ENCODE measurements around the gene C5orf63. TPM values are rescaled to one million over a fixed set of nuclear protein-coding genes. Genes with fewer than 3 reads are reported as not detected.

C5orf63 gene
- total RNA-seq, 1 donor from 2014 or later: 0.50 TPM

DNA sequence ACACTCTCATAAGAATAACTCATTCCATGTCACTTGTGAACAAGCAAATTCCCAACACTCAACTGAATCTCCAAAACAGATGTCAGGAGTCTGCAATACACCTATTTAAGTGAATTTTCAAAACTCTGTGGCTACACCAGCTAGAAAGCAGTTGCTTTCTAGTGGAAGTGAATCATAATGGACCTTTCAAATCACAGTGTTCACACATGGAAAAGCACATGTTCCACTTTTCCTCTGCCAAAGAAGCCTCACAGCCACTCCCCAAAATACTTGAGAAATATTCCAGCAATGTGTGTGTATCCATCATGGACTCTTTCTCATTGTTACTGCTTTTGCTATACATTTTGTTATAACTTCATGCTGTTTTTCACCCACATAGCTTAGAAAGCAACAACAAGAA is 60.4 kb downstream of the C5orf63 start:
- H3K27me3 Mint-ChIP-seq (ENCODE audit: low read depth): no peaks in the 10 kb centered on the region
- H3K4me1 Mint-ChIP-seq (ENCODE audit: low read depth): no peaks in the 10 kb centered on the region
- TF ChIP-seq CTCF (IDR thresholded peaks at IDR 0.05): no peak
- no peak overlapping the region for H3K27ac Mint-ChIP-seq (ENCODE audit: unreplicated experiment)
- no peaks in the 10 kb centered on the region for H3K9me3 Mint-ChIP-seq (ENCODE audit: low read depth)
- H3K36me3 Mint-ChIP-seq (ENCODE audit: low read depth): no peaks in the 10 kb centered on the region
- no peak for DNase-seq (ENCODE audit: low spot score)
- no peak overlapping the region for H3K4me3 Mint-ChIP-seq (ENCODE audit: unreplicated experiment)

GRCh38 chr5:127011961-127012644 is 61.2 kb downstream of the C5orf63 start:
- Mint-ChIP-seq H3K36me3 (ENCODE audit: low read depth) (no peaks in the 10 kb centered on the region), H3K9me3 (ENCODE audit: low read depth) (no peaks in the 10 kb centered on the region), H3K4me1 (ENCODE audit: low read depth) (no peaks in the 10 kb centered on the region), H3K27me3 (ENCODE audit: low read depth) (no peaks in the 10 kb centered on the region), H3K4me3 (ENCODE audit: unreplicated experiment) (no peak overlapping the region), H3K27ac (ENCODE audit: unreplicated experiment) (no peak overlapping the region)
- DNase-seq (ENCODE audit: low spot score): no peak
- no peak for TF ChIP-seq CTCF (IDR thresholded peaks at IDR 0.05)

- no peak overlapping the region for H3K4me3 Mint-ChIP-seq (ENCODE audit: unreplicated experiment)
- H3K9me3 Mint-ChIP-seq (ENCODE audit: low read depth): no peaks in the 10 kb centered on the region
- no peak overlapping the region for H3K27ac Mint-ChIP-seq (ENCODE audit: unreplicated experiment)
- TF ChIP-seq CTCF (IDR thresholded peaks at IDR 0.05): no peak
- DNase-seq (ENCODE audit: low spot score): no peak
- no peaks in the 10 kb centered on the region for H3K36me3 Mint-ChIP-seq (ENCODE audit: low read depth)
- H3K27me3 Mint-ChIP-seq (ENCODE audit: low read depth): no peaks in the 10 kb centered on the region
- no peaks in the 10 kb centered on the region for H3K4me1 Mint-ChIP-seq (ENCODE audit: low read depth)
Measured at GRCh38 chr5:127011153-127011552, 62.1 kb downstream of the C5orf63 start.

- no peak for TF ChIP-seq CTCF (IDR thresholded peaks at IDR 0.05)
- Mint-ChIP-seq H3K36me3 (ENCODE audit: low read depth) (no peaks in the 10 kb centered on the region), H3K4me1 (ENCODE audit: low read depth) (no peaks in the 10 kb centered on the region), H3K27ac (ENCODE audit: unreplicated experiment) (no peak overlapping the region), H3K27me3 (ENCODE audit: low read depth) (no peaks in the 10 kb centered on the region), H3K4me3 (ENCODE audit: unreplicated experiment) (no peak overlapping the region), H3K9me3 (ENCODE audit: low read depth) (no peaks in the 10 kb centered on the region)
- no peak for DNase-seq (ENCODE audit: low spot score)
Measured at GRCh38 chr5:127010362-127010761, 62.9 kb downstream of the C5orf63 start.

- no peak for TF ChIP-seq CTCF (IDR thresholded peaks at IDR 0.05)
- no peak overlapping the region for H3K27ac Mint-ChIP-seq (ENCODE audit: unreplicated experiment)
- no peaks in the 10 kb centered on the region for H3K36me3 Mint-ChIP-seq (ENCODE audit: low read depth)
- no peak for DNase-seq (ENCODE audit: low spot score)
- no peaks in the 10 kb centered on the region for H3K9me3 Mint-ChIP-seq (ENCODE audit: low read depth)
- H3K4me1 Mint-ChIP-seq (ENCODE audit: low read depth): no peaks in the 10 kb centered on the region
- no peak overlapping the region for H3K4me3 Mint-ChIP-seq (ENCODE audit: unreplicated experiment)
- no peaks in the 10 kb centered on the region for H3K27me3 Mint-ChIP-seq (ENCODE audit: low read depth)
Measured at GRCh38 chr5:127009784-127010183, 63.5 kb downstream of the C5orf63 start.
